Activated naive CD8-positive, alpha-beta T cell treated with anti-CD3 and anti-CD28 coated beads, Interleukin-2, amount 50 U/mL, for 24 hours (primary cell): ENCODE results near the gene TKFC.

Source experiments
- ATAC-seq: fragments of 150-1000 bp; cut with Tn5 transposase; one replicate; pipeline ENCODE4 v1.10.0; 2021
- DNase-seq: peaks from one replicate; pipeline ENCODE4 v3.0.0; 2021
- H3K27ac Mint-ChIP-seq: one replicate; pipeline ENCODE4 v1.8.0; 2021; ENCODE audit warnings: mild to moderate bottlenecking, mixed read lengths
- H3K27me3 Mint-ChIP-seq: one replicate; pipeline ENCODE4 v1.8.0; 2021; ENCODE audit warnings: mixed read lengths
- H3K36me3 Mint-ChIP-seq: one replicate; pipeline ENCODE4 v1.8.0; 2021; ENCODE audit warnings: low read depth, mixed read lengths
- H3K4me1 Mint-ChIP-seq: one replicate; pipeline ENCODE4 v1.8.0; 2021; ENCODE audit warnings: mixed read lengths
- H3K4me3 Mint-ChIP-seq: one replicate; pipeline ENCODE4 v1.8.0; 2021; ENCODE audit warnings: mild to moderate bottlenecking, moderate library complexity, mixed read lengths
- H3K9me3 Mint-ChIP-seq: one replicate; pipeline ENCODE4 v1.8.0; 2021; ENCODE audit warnings: mixed read lengths

TKFC gene

GRCh38 chr11:61384271-61385242 lies 51.5 kb downstream of the TKFC start:
- H3K4me3 Mint-ChIP-seq = no peak overlapping the region
- H3K27me3 Mint-ChIP-seq = no peaks in the 10 kb centered on the region
- H3K4me1 Mint-ChIP-seq = peaks cover 7% of the 10 kb centered on the region
- ATAC-seq = peak; percentile 20
- no peak overlapping the region for H3K27ac Mint-ChIP-seq
- no peaks in the 10 kb centered on the region for H3K36me3 Mint-ChIP-seq
- no peaks in the 10 kb centered on the region for H3K9me3 Mint-ChIP-seq
- DNase-seq = no peak

GRCh38 chr11:61390161-61390560 lies 57.1 kb downstream of the TKFC start:
- no peaks in the 10 kb centered on the region for H3K27me3 Mint-ChIP-seq
- DNase-seq (no peak), ATAC-seq (no peak)
- peaks cover 2% of the 10 kb centered on the region for H3K36me3 Mint-ChIP-seq
- no peak overlapping the region for H3K4me3 Mint-ChIP-seq
- H3K4me1 Mint-ChIP-seq = peaks cover 29% of the 10 kb centered on the region
- H3K9me3 Mint-ChIP-seq = no peaks in the 10 kb centered on the region
- no peak overlapping the region for H3K27ac Mint-ChIP-seq

- H3K27ac Mint-ChIP-seq = peak overlapping the region; percentile 88
- peaks cover 22% of the 10 kb centered on the region for H3K4me1 Mint-ChIP-seq
- ATAC-seq (peak; percentile 47), DNase-seq (peak; percentile 11)
- no peaks in the 10 kb centered on the region for H3K27me3 Mint-ChIP-seq
- peak overlapping the region; percentile 85 for H3K4me3 Mint-ChIP-seq
- no peaks in the 10 kb centered on the region for H3K9me3 Mint-ChIP-seq
- H3K36me3 Mint-ChIP-seq = peaks cover 3% of the 10 kb centered on the region
Measured at GRCh38 chr11:61392981-61393595, 60.1 kb downstream of the TKFC start.
